Measurements from ENCODE around the gene R3HDM4. TPM values are rescaled to one million over a fixed set of nuclear protein-coding genes. Genes with fewer than 3 reads are reported as not detected.

Gene R3HDM4
- total and polyA plus RNA-seq, 4 donors, result 14.1 to 72.4 (median 20.2) TPM

DNA sequence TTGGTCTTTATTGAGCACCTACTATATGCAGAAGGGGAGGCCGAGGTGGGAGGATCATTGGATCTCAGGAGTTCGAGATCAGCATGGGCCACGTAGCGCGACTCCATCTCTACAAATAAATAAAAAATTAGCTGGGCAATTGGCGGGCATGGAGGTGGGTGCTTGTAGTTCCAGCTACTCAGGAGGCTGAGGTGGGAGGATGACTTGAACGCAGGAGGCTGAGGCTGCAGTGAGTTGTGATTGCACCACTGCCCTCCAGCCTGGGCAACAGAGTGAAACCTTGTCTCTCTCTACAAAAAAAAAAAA, 49.8 kb downstream of the R3HDM4 start:
- no peak overlapping the region for H3K9ac ChIP-seq (ENCODE audit: low read depth in 1 of 2, low read length in 2 of 2)
- DNase-seq (ENCODE audit: low spot score), result no peak
- no peaks in the 10 kb centered on the region for H3K27me3 ChIP-seq (ENCODE audit: control insufficient read depth in 4 of 4, insufficient read depth in 4 of 4, low read length in 3 of 4)
- H3K4me3 ChIP-seq (ENCODE audit: low read depth in 1 of 3, low read length in 3 of 3), result no peak overlapping the region
- TF ChIP-seq NR2F2 (IDR thresholded peaks at IDR 0.05) (no peak), GABPA (IDR thresholded peaks at IDR 0.05 in 1 of 2, conservative IDR thresholded peaks at IDR 0.05 in 1 of 2) (no peak), RXRA (IDR thresholded peaks at IDR 0.05) (no peak), EGR1 (IDR thresholded peaks at IDR 0.05; ENCODE audit: low read depth in 2 of 2) (no peak), TAF1 (conservative IDR thresholded peaks at IDR 0.05) (no peak), HNF4A (conservative IDR thresholded peaks at IDR 0.05) (no peak), SP1 (IDR thresholded peaks at IDR 0.05) (no peak), HNF4G (IDR thresholded peaks at IDR 0.05) (no peak), FOXA1 (IDR thresholded peaks at IDR 0.05) (no peak), RAD21 (IDR thresholded peaks at IDR 0.05) (no peak)
- TF ChIP-seq, protein P1, sequence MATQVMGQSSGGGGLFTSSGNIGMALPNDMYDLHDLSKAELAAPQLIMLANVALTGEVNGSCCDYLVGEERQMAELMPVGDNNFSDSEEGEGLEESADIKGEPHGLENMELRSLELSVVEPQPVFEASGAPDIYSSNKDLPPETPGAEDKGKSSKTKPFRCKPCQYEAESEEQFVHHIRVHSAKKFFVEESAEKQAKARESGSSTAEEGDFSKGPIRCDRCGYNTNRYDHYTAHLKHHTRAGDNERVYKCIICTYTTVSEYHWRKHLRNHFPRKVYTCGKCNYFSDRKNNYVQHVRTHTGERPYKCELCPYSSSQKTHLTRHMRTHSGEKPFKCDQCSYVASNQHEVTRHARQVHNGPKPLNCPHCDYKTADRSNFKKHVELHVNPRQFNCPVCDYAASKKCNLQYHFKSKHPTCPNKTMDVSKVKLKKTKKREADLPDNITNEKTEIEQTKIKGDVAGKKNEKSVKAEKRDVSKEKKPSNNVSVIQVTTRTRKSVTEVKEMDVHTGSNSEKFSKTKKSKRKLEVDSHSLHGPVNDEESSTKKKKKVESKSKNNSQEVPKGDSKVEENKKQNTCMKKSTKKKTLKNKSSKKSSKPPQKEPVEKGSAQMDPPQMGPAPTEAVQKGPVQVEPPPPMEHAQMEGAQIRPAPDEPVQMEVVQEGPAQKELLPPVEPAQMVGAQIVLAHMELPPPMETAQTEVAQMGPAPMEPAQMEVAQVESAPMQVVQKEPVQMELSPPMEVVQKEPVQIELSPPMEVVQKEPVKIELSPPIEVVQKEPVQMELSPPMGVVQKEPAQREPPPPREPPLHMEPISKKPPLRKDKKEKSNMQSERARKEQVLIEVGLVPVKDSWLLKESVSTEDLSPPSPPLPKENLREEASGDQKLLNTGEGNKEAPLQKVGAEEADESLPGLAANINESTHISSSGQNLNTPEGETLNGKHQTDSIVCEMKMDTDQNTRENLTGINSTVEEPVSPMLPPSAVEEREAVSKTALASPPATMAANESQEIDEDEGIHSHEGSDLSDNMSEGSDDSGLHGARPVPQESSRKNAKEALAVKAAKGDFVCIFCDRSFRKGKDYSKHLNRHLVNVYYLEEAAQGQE (IDR thresholded peaks at IDR 0.05), result no peak
- TF ChIP-seq, protein P2, sequence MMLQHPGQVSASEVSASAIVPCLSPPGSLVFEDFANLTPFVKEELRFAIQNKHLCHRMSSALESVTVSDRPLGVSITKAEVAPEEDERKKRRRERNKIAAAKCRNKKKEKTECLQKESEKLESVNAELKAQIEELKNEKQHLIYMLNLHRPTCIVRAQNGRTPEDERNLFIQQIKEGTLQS (IDR thresholded peaks at IDR 0.05), result no peak
- H3K36me3 ChIP-seq (ENCODE audit: control insufficient read depth in 4 of 4, insufficient read depth in 3 of 4, low read depth in 1 of 4, low read length in 3 of 4), result peaks cover 0 to 10% (median 4%) of the 10 kb centered on the region in 4 donors
- peaks cover 0 to 20% (median 11%) of the 10 kb centered on the region in 4 donors for H3K4me1 ChIP-seq (ENCODE audit: control insufficient read depth in 4 of 4, insufficient read depth in 4 of 4, low read length in 3 of 4)
- WGBS, result 64% methylated on average over 7 of the region's 7 CpGs
- no peak overlapping the region for H3K27ac ChIP-seq (ENCODE audit: low read depth in 1 of 2, low read length in 2 of 2)
- H3K9me3 ChIP-seq (ENCODE audit: control insufficient read depth in 4 of 4, low read length in 3 of 4), result peaks cover 0 to 1% (median 0%) of the 10 kb centered on the region in 4 donors

DNA sequence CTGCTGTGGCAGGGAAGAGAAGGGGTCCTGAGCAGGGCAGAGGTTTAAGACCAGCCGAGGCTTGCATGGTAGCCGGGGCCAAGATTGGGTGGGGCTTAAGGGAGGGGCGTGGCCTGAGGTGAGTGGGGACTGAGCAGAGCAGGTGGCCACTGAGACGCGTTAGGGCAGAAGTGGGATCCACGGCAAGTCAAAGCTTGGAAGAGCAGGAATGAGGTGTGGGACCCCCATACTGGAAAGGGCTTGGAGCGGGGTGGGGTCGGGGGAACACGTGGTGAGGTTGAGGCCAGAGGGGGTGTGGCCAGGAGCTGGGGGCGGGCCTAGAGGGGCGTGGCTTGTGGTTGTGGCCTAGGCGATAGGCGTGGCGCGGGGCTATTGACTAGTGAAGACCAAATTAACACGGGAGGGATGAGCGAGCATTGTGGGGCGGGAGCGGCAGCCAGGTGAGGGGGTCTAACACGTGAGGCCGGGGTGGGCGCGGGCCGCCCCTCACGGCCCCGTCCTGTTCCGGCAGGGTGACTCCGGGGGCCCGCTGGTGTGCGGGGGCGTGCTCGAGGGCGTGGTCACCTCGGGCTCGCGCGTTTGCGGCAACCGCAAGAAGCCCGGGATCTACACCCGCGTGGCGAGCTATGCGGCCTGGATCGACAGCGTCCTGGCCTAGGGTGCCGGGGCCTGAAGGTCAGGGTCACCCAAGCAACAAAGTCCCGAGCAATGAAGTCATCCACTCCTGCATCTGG, 50.3 kb downstream of the R3HDM4 start:
- Histone ChIP-seq H3K27ac (ENCODE audit: low read depth in 1 of 2, low read length in 2 of 2) (no peak overlapping the region), H3K4me1 (ENCODE audit: control insufficient read depth in 4 of 4, insufficient read depth in 4 of 4, low read length in 3 of 4) (peaks cover 0 to 20% (median 11%) of the 10 kb centered on the region in 4 donors), H3K9ac (ENCODE audit: low read depth in 1 of 2, low read length in 2 of 2) (no peak overlapping the region), H3K27me3 (ENCODE audit: control insufficient read depth in 4 of 4, insufficient read depth in 4 of 4, low read length in 3 of 4) (no peaks in the 10 kb centered on the region), H3K9me3 (ENCODE audit: control insufficient read depth in 4 of 4, low read length in 3 of 4) (peaks cover 0 to 1% (median 0%) of the 10 kb centered on the region in 4 donors), H3K36me3 (ENCODE audit: control insufficient read depth in 4 of 4, insufficient read depth in 3 of 4, low read depth in 1 of 4, low read length in 3 of 4) (peaks cover 0 to 5% (median 2%) of the 10 kb centered on the region in 4 donors), H3K4me3 (ENCODE audit: low read depth in 1 of 3, low read length in 3 of 3) (no peak overlapping the region)
- no peak for TF ChIP-seq NR2F2 (IDR thresholded peaks at IDR 0.05)
- no peak for TF ChIP-seq TAF1 (conservative IDR thresholded peaks at IDR 0.05)
- TF ChIP-seq, protein P3, sequence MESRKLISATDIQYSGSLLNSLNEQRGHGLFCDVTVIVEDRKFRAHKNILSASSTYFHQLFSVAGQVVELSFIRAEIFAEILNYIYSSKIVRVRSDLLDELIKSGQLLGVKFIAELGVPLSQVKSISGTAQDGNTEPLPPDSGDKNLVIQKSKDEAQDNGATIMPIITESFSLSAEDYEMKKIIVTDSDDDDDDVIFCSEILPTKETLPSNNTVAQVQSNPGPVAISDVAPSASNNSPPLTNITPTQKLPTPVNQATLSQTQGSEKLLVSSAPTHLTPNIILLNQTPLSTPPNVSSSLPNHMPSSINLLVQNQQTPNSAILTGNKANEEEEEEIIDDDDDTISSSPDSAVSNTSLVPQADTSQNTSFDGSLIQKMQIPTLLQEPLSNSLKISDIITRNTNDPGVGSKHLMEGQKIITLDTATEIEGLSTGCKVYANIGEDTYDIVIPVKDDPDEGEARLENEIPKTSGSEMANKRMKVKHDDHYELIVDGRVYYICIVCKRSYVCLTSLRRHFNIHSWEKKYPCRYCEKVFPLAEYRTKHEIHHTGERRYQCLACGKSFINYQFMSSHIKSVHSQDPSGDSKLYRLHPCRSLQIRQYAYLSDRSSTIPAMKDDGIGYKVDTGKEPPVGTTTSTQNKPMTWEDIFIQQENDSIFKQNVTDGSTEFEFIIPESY (IDR thresholded peaks at IDR 0.05), result no peak
- TF ChIP-seq FOXA2 (IDR thresholded peaks at IDR 0.05), result no peak
- TF ChIP-seq FOXA1 (IDR thresholded peaks at IDR 0.05), result no peak
- 19% methylated on average over 48 of the region's 48 CpGs for WGBS
- DNase-seq (ENCODE audit: low spot score), result peak; percentile 83

Data from liver (tissue), 9 donors.